Activated gamma-delta T cell treated with Interleukin-2 at 50 U/mL for 16 hours (primary cell): ENCODE data around the gene TTC7B.
"Not testable (repeated sequence)": the region's sequence is repeated elsewhere in the genome, so short reads cannot be mapped to it uniquely, and the experiment has no call there.

Source experiments
- DNase-seq: peaks from one replicate; pipeline ENCODE4 v3.0.0-alpha.2; 2020

The TTC7B gene

GRCh38 chr14:90815822-90816662, at the start of gene TTC7B:
Gene TTC7B (minus strand): TSS chr14:90816430. CDS start chr14:90816295, 135 bp downstream.
- DNase-seq = no peak

DNA sequence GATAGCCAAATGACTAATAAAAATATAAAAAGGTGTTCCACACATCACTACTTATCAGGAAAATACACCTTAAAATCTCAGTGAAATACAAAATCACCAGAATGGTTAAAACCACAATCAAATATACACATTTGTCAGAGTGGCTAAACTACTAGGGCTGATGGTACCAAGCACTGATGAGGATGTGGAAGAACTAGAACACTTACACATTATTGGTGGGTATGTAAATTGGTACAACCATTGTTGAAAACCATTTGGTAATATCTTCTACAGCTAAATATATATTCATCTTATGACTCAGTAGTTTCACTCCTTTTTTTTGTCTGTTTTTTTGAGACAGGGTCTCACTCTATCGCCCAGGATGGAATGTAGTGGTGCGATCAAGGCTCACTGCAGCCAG, 48.5 kb upstream of the TTC7B start:
- no peak for DNase-seq

DNA sequence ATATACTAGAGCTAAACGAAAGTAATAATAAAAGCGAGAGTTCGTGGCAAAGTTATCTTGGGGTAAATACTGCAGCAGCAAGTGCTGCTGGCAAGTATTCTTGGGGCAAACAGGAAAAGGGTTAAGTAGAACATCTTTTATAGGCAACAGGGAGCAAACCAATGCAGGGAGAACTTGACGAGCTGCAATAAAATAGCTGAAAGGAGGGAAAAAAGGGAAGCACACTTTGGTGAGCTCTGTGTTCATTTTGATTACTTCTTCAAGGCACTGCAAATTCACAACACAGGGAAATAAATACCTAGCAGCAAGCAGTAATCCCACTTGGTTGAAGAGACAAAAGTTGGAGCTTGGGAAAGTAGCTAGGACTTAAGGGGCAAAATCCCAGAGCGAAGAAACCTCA, 42.3 kb upstream of the TTC7B start:
- DNase-seq = no peak

GRCh38 chr14:90857866-90858265, 41.6 kb upstream of the TTC7B start:
- DNase-seq = no peak

DNA sequence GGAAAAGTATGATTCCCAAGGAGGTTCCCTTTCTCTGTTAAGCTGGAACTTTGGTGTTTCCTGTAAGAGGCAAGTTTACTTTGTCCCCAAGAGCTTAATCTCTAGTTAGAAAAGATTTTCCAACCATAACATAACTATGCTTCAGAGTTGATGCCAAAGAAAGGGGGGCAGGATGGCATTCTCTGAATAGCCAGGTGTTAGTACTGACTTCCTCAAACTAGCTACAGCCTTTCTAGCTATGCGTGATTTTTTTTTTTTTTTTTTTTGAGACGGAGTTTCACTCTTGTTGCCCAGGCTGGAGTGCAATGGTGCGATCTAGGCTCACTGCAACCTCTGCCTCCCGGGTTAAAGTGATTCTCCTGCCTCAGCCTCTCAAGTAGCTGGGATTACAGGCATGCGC, 39.9 kb upstream of the TTC7B start:
- not testable (repeated sequence) for DNase-seq

DNA sequence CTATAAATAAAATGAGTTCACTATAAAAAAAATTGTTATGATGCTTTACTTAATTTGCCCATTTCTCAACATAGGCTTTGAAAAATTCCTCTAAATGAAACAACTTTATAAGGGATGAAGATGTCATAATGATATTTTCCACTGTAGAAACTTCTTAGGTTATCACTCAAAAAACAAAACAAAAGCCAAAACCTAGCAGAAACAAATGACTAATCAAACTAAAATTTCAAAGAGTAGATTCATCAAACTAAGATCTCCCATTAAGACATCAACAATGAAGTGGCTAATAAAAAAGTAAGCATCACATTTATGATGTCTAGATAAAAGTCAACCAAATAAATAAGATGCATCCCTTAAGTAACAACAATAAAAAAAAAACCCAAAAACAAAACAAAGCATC, 36.9 kb upstream of the TTC7B start:
- no peak for DNase-seq

GRCh38 chr14:90851327-90852036, 35.3 kb upstream of the TTC7B start:
- no peak for DNase-seq

DNA sequence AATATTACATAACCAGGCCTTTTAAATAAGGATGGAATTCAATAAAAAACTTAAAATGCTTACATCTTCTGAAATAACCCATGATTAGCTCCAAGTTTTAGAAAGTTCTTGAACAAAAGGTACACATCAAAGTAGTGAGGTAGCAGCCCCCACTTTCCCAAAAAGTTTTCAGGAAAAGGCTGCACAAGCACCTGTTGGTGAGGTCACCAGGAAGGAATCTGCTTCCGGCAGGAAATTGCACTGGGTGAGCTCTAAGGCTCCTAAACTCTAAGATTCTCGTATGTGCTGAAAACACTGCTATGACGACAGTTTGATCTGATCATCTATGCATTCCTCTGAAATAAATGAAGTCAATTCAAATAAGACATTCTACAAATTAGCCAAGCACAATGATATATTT, 34.3 kb upstream of the TTC7B start:
- no peak for DNase-seq

DNA sequence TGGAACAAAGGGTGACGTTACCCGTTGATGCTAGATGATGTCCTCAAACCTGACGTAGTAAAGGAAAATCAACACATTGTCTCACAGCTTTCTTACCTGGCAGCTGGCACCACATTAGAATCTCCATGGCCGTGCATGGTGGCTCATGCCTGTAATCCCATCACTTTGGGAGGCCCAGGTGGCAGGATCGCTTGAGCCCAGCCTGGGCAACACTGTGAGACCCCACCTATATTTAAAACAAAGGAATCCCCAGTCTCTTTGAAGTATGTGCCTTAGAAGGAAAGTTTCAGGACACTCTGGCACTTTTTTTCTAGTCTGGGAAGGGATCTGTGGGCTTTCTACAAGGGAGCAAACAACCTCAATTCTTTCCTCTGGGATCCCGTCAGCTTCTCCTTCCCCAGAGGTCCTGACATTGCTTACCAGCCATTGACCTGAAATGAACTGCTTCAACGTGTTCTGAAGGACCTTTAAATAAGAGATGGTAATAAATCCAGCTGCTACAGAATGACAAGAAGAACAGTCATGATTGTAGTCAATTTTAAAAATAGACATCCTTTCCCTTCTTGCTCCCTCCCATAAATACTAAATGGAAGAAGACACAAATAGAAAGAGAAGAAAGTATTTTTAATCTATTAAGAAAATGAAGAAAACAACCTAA, 33.7 kb upstream of the TTC7B start:
- DNase-seq = no peak

DNA sequence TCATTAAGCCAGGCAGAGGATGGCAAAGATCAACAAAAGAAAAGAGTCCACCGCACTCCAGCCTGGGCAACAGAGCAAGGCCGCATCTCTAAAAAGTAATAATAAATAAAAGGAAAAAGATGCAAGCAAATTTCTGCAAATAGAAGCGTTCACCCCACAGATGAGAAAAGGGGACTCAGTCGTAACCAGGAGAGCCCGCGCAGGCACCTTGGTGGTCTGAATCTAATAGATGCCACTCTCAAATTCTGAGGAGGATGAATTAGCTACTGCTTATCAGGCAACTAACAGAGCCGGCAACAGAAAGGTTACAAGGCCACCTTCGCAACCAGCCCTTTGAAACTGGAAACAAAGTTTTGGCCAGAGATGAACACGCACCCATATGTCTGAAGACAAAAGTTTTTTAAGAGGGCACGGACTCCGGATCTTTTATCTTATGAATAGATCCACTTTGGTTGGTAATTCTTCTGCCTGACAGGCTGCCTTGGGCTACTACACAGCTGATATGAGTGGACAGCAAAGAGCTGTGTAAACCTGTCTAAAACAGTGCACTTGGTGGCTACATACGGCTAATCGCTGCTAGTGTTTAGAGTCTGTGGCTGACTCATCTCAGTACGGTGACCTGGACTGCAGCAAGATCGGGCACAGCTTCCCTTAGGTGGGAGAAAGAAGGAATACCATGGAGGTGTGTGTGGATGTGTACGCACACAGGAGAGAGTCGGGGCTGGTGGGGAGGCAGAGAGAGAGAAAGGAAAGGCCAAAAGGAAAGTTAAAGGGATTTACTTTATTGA, 32.9 kb upstream of the TTC7B start:
- no peak for DNase-seq

DNA sequence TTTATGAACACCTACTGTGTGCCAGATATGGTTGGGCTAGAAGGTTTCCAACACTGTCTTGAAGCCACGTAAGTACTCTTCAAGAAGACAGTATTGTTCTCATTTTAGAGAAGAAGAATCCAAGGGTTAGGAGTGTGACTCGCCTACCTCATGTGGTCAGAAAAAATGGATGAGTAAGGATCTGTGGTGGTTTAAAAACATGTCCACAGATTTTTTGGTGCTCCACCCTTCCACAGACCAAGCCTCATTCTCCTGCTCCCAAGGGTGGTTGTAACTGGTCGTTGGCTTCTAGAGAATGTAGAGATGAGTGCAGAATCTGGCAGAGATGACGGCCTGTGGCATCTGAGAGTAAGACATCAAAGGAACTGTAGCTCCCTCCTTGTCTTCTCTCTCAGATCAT, 30.3 kb upstream of the TTC7B start:
- DNase-seq = no peak

DNA sequence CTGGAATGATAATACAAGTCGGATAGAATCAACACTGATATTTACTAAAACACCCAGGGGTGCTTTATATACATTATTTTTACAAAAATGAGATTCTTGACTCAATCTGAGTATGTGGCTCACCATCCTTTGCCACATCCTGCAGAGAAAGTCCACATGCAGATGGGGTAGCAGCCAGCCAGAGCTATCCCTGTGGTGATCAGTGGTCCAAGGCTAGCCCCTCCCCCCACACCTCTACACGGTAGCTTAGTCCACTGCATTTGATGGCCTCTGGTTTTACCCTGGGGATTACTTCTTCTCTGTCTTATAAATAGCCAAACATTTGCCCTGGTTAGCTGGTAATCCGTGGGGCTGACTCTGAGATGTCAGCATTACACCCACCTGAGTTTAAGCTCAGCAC, 28.1 kb upstream of the TTC7B start:
- no peak for DNase-seq

GRCh38 chr14:90842726-90843125, 26.5 kb upstream of the TTC7B start:
- no peak for DNase-seq

DNA sequence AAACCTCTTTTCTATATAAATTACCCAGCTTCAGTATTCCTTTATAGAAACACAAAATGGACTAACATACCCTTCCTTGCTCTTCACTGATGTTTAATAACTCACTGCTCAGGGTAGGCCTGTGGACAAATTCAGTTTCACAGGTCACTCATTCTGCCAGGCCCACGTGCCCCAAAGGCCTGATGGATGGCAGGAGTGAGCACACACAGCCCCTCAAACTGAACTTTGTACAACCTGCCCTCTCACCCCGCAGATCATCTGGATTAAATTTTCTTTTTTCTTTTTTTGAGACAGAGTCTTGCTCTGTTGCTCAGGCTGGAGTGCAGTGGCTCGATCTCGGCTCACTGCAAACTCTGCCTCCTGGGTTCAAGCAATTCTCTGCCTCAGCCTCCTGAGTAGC, 24.4 kb upstream of the TTC7B start:
- DNase-seq = not testable (repeated sequence)

DNA sequence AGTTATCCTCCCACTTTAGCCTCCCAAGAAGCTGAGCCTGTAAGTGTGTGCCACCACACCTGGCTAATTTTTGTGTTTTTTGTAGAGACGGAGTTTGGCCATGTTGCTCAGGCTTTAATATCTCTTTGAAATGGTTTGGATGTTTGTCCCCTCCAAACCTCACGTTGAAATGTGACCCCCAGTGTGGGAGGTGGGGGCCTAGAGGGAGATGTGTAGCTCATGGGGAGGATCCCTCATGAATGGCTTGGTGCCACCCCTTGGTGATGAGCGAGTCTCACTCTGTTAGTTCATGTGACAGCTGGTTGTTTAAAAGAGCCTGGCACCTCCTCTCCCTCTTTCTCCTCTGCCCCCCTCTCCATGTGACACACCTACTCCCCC, 23.6 kb upstream of the TTC7B start:
- no peak for DNase-seq

DNA sequence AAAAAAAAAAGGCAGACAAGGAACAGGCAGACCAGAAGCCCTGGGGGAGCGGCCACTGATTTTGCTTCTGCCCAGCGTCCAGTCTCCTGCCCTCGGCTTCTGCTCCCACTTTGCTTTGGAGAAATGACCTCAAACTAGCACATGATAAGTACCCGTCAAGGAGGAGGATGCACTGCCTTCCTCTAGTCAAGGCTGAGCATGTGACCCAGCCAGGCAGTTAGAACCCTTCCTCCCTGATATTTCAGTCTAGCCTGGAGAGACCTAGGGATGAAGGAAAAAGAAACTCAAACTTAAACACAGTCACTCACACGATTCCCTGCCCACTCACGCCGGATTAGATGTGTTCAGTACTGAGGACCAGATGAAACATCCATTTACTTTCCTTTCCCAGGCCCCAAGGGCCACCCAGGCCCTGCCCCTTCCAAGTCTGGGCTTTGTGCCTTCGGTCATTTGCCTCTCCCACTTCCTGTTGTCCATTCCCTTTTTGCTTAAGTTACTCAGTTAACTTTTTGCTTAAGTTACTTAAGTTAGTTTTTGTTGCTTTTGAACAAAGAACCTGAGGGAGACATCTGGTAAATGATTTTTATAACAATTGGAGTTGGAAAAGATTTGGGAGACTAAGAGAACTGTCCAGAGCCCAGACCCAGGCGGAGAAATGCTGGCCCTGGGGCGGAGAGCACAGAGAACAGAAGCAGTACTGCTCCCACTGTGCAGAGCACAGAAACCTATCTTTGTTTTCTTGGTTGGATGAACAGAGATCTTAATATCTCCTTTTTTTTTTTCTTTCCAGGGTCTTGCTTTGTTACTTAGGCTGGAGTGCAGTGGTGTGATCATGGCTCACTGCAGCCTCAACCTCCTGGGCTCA, 23.0 kb upstream of the TTC7B start:
- no peak for DNase-seq

- not testable (repeated sequence) for DNase-seq
Measured at GRCh38 chr14:90838531-90838930, 22.3 kb upstream of the TTC7B start.

DNA sequence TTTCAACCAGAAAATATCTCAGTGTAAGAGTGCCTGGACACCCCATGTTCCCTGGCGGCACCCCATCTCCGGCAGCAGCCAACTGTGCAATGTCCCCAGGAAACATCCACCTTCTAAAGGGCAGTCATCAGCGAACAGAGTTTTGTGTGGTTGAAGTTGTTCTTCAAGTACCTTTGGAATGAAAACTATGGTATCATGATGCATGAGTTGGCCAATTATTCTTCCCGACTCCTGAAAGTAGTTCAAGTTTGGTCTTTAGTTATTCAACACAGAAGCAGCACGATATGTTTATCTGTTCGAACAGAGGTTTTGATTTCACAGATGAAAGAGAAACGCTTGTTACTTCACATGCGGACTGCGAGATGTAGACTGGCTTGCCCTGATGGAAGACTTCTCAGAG, 21.1 kb upstream of the TTC7B start:
- no peak for DNase-seq

DNA sequence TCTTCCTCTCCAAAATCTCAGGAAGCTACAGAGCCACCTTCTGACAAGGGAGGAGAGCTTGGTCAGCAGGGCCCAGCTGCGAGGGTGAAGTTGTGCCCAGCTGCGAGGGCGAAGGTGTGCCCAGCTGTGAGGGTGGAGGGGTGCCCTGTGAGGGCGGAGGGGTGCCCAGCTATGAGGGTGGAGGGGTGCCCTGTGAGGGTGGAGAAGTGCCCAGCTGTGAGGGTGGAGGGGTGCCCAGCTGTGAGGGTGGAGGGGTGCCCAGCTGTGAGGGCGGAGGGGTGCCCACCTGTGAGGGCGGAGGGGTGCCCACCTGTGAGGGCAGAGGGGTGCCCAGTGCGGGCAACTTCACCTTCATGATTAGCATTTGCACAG, 20.4 kb upstream of the TTC7B start:
- DNase-seq = no peak

DNA sequence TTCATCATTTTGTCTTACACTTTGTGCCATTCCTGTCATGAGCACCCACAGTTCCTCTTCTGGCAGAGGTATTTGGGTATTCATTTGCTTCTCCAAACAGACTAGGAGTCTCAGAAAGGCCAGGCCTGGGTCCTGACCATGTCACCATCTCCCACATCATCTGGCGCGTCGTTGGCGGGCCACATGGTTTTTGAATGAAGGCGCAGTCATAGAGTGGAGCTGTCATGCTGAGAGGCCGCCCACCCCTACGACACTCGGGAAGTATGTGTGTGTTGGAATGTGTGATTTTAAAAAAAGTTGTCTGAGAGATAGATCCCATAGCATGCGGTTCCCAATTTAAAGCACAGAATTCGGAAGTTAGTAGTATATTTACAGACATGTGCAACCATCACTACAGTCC, 15.6 kb upstream of the TTC7B start:
- DNase-seq = no peak

- DNase-seq = no peak
Measured at GRCh38 chr14:90830931-90831701, 14.9 kb upstream of the TTC7B start.
